ENCODE data around the gene RPUSD4. TPM values are rescaled to one million over a fixed set of nuclear protein-coding genes. Genes with fewer than 3 reads are reported as not detected.
A peak's percentile ranks its signal among the peaks of the same experiment; 100 is the strongest.

The RPUSD4 gene
- total RNA-seq, 4 donors from 2014 or later, result 15.0 to 19.9 (median 17.6) TPM

GRCh38 chr11:126194121-126194543 is 17.3 kb downstream of the RPUSD4 start:
- Histone ChIP-seq H3K27me3 (no peaks in the 10 kb centered on the region), H3K4me1 (peaks cover 0 to 18% (median 14%) of the 10 kb centered on the region in 4 donors), H3K36me3 (peaks cover 3 to 83% (median 71%) of the 10 kb centered on the region in 4 donors), H3K9me3 (no peaks in the 10 kb centered on the region), H3K27ac (replicated peaks in 1 of 4) (no peak overlapping the region), H3K4me3 (no peak overlapping the region)
- intact Hi-C loops (cut with DNase I), result loop anchor here (5.0 kb wide), 1 partner anchor 132 kb away; the partner anchor contains the start of gene CDON
- TF ChIP-seq CTCF (IDR thresholded peaks at IDR 0.05), result peak; percentile 72 to 79 (median 76)
- no peak for TF ChIP-seq EP300 (IDR thresholded peaks at IDR 0.05)
- 43% methylated on average over 9 of the region's 9 CpGs for WGBS
- no peak for DNase-seq (ENCODE audit: extremely low spot score)

GRCh38 chr11:126193038-126193478 is 18.4 kb downstream of the RPUSD4 start:
- Histone ChIP-seq H3K36me3 (peaks cover 3 to 81% (median 66%) of the 10 kb centered on the region in 4 donors), H3K9me3 (no peaks in the 10 kb centered on the region), H3K4me3 (no peak overlapping the region), H3K27me3 (no peaks in the 10 kb centered on the region), H3K4me1 (peaks cover 0 to 18% (median 14%) of the 10 kb centered on the region in 4 donors), H3K27ac (replicated peaks in 1 of 4) (no peak overlapping the region)
- DNase-seq (ENCODE audit: extremely low spot score), result no peak
- TF ChIP-seq POLR2AphosphoS5 (IDR thresholded peaks at IDR 0.05) (no peak), CTCF (IDR thresholded peaks at IDR 0.05) (no peak), EP300 (IDR thresholded peaks at IDR 0.05) (no peak), POLR2A (IDR thresholded peaks at IDR 0.05; ENCODE audit: low read depth) (no peak)
- intact Hi-C loops (cut with DNase I), result loop anchor here (1.0 to 5.0 kb wide), 2 partner anchors 131 to 270 kb away; partner anchors contain the start of gene CDON
- 85% methylated on average over 14 of the region's 16 CpGs for WGBS

GRCh38 chr11:126192361-126192760 is 19.1 kb downstream of the RPUSD4 start:
- intact Hi-C loops (cut with DNase I), result loop anchor here (5.0 kb wide), 1 partner anchor 130 kb away; the partner anchor contains the start of gene CDON
- Histone ChIP-seq H3K27me3 (no peaks in the 10 kb centered on the region), H3K27ac (replicated peaks in 1 of 4) (peak overlapping the region in 1 of 4 donors; percentile 31), H3K4me3 (no peak overlapping the region), H3K36me3 (peaks cover 3 to 76% (median 62%) of the 10 kb centered on the region in 4 donors), H3K4me1 (peaks cover 0 to 18% (median 14%) of the 10 kb centered on the region in 4 donors), H3K9me3 (no peaks in the 10 kb centered on the region)
- 73% methylated on average over 7 of the region's 7 CpGs for WGBS
- TF ChIP-seq POLR2A (IDR thresholded peaks at IDR 0.05; ENCODE audit: low read depth), result no peak
- no peak for TF ChIP-seq EP300 (IDR thresholded peaks at IDR 0.05)
- TF ChIP-seq POLR2AphosphoS5 (IDR thresholded peaks at IDR 0.05), result no peak
- no peak for TF ChIP-seq CTCF (IDR thresholded peaks at IDR 0.05)
- no peak for DNase-seq (ENCODE audit: extremely low spot score)

- 95% methylated on average over 10 of the region's 11 CpGs for WGBS
- Histone ChIP-seq H3K27me3 (no peaks in the 10 kb centered on the region), H3K9me3 (no peaks in the 10 kb centered on the region), H3K4me1 (peaks cover 0 to 24% (median 17%) of the 10 kb centered on the region in 4 donors), H3K27ac (replicated peaks in 1 of 4) (no peak overlapping the region), H3K4me3 (no peak overlapping the region), H3K36me3 (peaks cover 3 to 69% (median 55%) of the 10 kb centered on the region in 4 donors)
- no peak for DNase-seq (ENCODE audit: extremely low spot score)
- TF ChIP-seq POLR2AphosphoS5 (IDR thresholded peaks at IDR 0.05), result no peak
- no peak for TF ChIP-seq EP300 (IDR thresholded peaks at IDR 0.05)
- TF ChIP-seq POLR2A (IDR thresholded peaks at IDR 0.05; ENCODE audit: low read depth), result no peak
- TF ChIP-seq CTCF (IDR thresholded peaks at IDR 0.05), result no peak
- intact Hi-C loops (cut with DNase I), result loop anchor here (5.0 kb wide), 1 partner anchor 129 kb away; the partner anchor contains the start of gene CDON
These were observed 19.9 kb downstream of the RPUSD4 start for GRCh38 chr11:126191379-126192073.

Data from esophagus muscularis mucosa (tissue), 4 donors.